Measurements from ENCODE around the gene DOCK2. TPM values are rescaled to one million over a fixed set of nuclear protein-coding genes. Genes with fewer than 3 reads are reported as not detected.

The DOCK2 gene
- total and polyA plus RNA-seq, 9 of the 15 experiments (the other 6 are each of a cell fraction or from before 2014, with no cell fraction given), result 4.5 to 42.6 (median 20.5) TPM

DNA sequence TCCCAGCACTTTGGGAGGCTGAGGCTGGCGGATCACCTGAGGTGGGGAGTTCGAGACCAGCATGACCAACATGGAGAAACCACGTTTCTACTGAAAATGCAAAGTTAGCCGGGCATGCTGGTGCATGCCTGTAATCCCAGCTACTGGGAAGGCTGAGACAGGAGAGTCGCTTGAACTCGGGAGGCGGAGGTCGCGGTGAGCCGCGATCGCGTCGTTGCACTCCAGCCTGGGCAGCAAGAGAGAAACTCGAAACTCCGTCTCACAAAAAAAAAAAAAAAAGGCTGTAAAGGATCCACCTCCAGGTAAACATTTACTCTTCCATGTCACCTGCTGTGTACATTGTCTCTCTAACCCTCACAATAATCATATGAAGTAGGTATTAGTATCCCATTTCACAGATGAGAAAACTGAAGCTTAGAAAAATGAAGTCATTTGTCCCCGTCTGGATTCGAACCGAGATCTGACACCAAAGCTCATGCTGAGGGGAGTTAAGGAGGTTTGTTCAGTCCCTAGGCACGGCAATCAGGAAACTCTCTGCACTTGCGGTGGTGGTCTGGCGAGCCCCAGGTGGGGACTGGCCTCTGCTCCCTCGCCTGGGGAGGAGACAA lies 494 bp upstream of the DOCK2 start (continued):
- TF ChIP-seq PRPF4 (IDR thresholded peaks at IDR 0.05; ENCODE audit: insufficient read depth, low read depth, low read length, poor library complexity, severe bottlenecking), result no peak
- TF ChIP-seq ZNF24 (IDR thresholded peaks at IDR 0.05), result 0 out of 2 replicates have a peak, but pooled peaks have one; percentile 19
- TF ChIP-seq HIVEP1 (CRISPR knock-in tag; IDR thresholded peaks at IDR 0.05), result no peak
- TF ChIP-seq SMARCA5 (IDR thresholded peaks at IDR 0.05), result peak; percentile 20; the same call in 1 of the 2 replicates
- TF ChIP-seq MXI1 (IDR thresholded peaks at IDR 0.05; ENCODE audit: low read depth, low read length), result no peak
- TF ChIP-seq KDM1A (IDR thresholded peaks at IDR 0.05), result no peak; a peak in 1 of 4 replicates
- peak; percentile 95 for TF ChIP-seq CHD4 (IDR thresholded peaks at IDR 0.05; ENCODE audit: insufficient read depth, insufficient replicate concordance, low read depth, low read length, poor library complexity, severe bottlenecking)
- peak; percentile 28; the same call in 1 of the 2 replicates for TF ChIP-seq LCOR (CRISPR knock-in tag; IDR thresholded peaks at IDR 0.05)
- TF ChIP-seq, protein P1, sequence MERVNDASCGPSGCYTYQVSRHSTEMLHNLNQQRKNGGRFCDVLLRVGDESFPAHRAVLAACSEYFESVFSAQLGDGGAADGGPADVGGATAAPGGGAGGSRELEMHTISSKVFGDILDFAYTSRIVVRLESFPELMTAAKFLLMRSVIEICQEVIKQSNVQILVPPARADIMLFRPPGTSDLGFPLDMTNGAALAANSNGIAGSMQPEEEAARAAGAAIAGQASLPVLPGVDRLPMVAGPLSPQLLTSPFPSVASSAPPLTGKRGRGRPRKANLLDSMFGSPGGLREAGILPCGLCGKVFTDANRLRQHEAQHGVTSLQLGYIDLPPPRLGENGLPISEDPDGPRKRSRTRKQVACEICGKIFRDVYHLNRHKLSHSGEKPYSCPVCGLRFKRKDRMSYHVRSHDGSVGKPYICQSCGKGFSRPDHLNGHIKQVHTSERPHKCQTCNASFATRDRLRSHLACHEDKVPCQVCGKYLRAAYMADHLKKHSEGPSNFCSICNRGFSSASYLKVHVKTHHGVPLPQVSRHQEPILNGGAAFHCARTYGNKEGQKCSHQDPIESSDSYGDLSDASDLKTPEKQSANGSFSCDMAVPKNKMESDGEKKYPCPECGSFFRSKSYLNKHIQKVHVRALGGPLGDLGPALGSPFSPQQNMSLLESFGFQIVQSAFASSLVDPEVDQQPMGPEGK (CRISPR knock-in tag; IDR thresholded peaks at IDR 0.05; ENCODE audit: borderline replicate concordance), result no peak
- no peak for TF ChIP-seq ZNF76 (CRISPR knock-in tag; IDR thresholded peaks at IDR 0.05; ENCODE audit: borderline replicate concordance)
- no peak for TF ChIP-seq CBX2 (IDR thresholded peaks at IDR 0.05; ENCODE audit: insufficient read depth, low read length, poor library complexity, severe bottlenecking)
- TF ChIP-seq ZNF239 (CRISPR knock-in tag; IDR thresholded peaks at IDR 0.05), result no peak
- no peak for TF ChIP-seq MCM3 (IDR thresholded peaks at IDR 0.05)

Data from K562 (cell line).